H1 (cell line): ENCODE results near the gene CYTH1. TPM values are rescaled to one million over a fixed set of nuclear protein-coding genes. Genes with fewer than 3 reads are reported as not detected.

Experiments used
- CTCF ChIA-PET: fragments of 300-600 bp; sonication (Branson Sonifier 250); formaldehyde crosslinking; loops from one replicate; lab custom pipeline; 2021; ENCODE audit not compliant: partially characterized antibody; lab: Charles Lee
- POLR2A ChIA-PET: fragments of 300-600 bp; sonication (Branson Sonifier 250); formaldehyde crosslinking; loops from one replicate; lab custom pipeline; 2021; ENCODE audit warnings: inconsistent platforms; ENCODE audit not compliant: partially characterized antibody; lab: Charles Lee
- DNase-seq, 2 experiments: peaks; one replicate each; pipeline versions ENCODE4 v3.0.0 to v3.0.0-alpha.2; 2010 to 2022; ENCODE audit warnings: low spot score in 2 of 2, low read depth in 1 of 2, mixed read lengths in 1 of 2
- FAIRE-seq: peaks from 2 replicates; lab custom pipeline; 2011; peaks lifted over from hg19 to GRCh38; lab: Jason Lieb, UNC
- H2AFZ ChIP-seq: 2 replicates; pipeline ENCODE4 v1.8.1; 2012; ENCODE audit warnings: low read length, inconsistent platforms
- H2AK5ac ChIP-seq: 2 replicates; pipeline ENCODE4 v1.6.1; 2013; ENCODE audit warnings: low read depth, low read length
- H2BK120ac ChIP-seq: replicated peaks from 2 replicates; pipeline ENCODE3; 2013; ENCODE audit warnings: low read depth, low read length, inconsistent platforms
- H2BK12ac ChIP-seq: 2 replicates; pipeline ENCODE4 v1.6.1; 2013; ENCODE audit warnings: low read depth, low read length
- H2BK15ac ChIP-seq: 2 replicates; pipeline ENCODE4 v1.6.1; 2013; ENCODE audit warnings: low read length
- H2BK20ac ChIP-seq: 2 replicates; pipeline ENCODE4 v1.6.1; 2013; ENCODE audit warnings: low read length
- H2BK5ac ChIP-seq: 2 replicates; pipeline ENCODE4 v1.6.1; 2013; ENCODE audit warnings: low read depth, low read length
- H3K14ac ChIP-seq: 2 replicates; pipeline ENCODE4 v1.6.1; 2013; ENCODE audit warnings: inconsistent platforms; ENCODE audit not compliant: insufficient read length
- H3K18ac ChIP-seq: 2 replicates; pipeline ENCODE4 v1.6.1; 2013; ENCODE audit warnings: low read length; ENCODE audit errors: extremely low read depth
- H3K23ac ChIP-seq: 2 replicates; pipeline ENCODE4 v1.6.1; 2013; ENCODE audit warnings: inconsistent platforms; ENCODE audit not compliant: insufficient read length
- H3K23me2 ChIP-seq: 2 replicates; pipeline ENCODE4 v1.6.1; 2013; ENCODE audit warnings: low read depth, low read length
- H3K27ac ChIP-seq: 2 replicates; pipeline ENCODE4 v1.6.1; 2011; ENCODE audit warnings: low read depth, low read length, inconsistent platforms
- H3K27me3 ChIP-seq, 4 experiments: replicated peaks in 1 of 4; 1 replicate in 1 of 4; 2 replicates in 3 of 4; pipeline versions ENCODE4 v1.6.1 to v1.8.1; 2011 to 2013; ENCODE audit warnings: low read length in 3 of 4, mild to moderate bottlenecking in 3 of 4, inconsistent platforms in 2 of 4, mixed read lengths in 2 of 4, moderate library complexity in 1 of 4; ENCODE audit not compliant: control insufficient read depth in 3 of 4, insufficient read depth in 3 of 4; ENCODE audit errors: extremely low read depth in 1 of 4
- H3K36me3 ChIP-seq, 4 experiments: 2 replicates each; pipeline versions ENCODE4 v1.6.1 to v1.8.1; 2011 to 2013; ENCODE audit warnings: mild to moderate bottlenecking in 4 of 4, low read length in 3 of 4, moderate library complexity in 2 of 4, control low read depth in 1 of 4, inconsistent platforms in 1 of 4; ENCODE audit not compliant: insufficient read depth in 4 of 4, control insufficient read depth in 2 of 4
- H3K4ac ChIP-seq: replicated peaks from 2 replicates; pipeline ENCODE3; 2013; ENCODE audit warnings: low read length, low read depth, mixed read lengths, inconsistent platforms; ENCODE audit not compliant: insufficient read length
- H3K4me1 ChIP-seq, 4 experiments: replicated peaks in 1 of 4; 1 replicate in 1 of 4; 2 replicates in 3 of 4; pipeline versions ENCODE4 v1.6.1 to v1.8.1; 2011 to 2013; ENCODE audit warnings: low read length in 3 of 4, inconsistent platforms in 2 of 4, mixed read lengths in 1 of 4; ENCODE audit not compliant: insufficient read depth in 4 of 4, control insufficient read depth in 3 of 4
- H3K4me2 ChIP-seq, 2 experiments: 2 replicates each; pipeline versions ENCODE4 v1.6.1 to v1.8.1; 2011 to 2013; ENCODE audit warnings: low read depth in 2 of 2, low read length in 2 of 2, control low read depth in 1 of 2, inconsistent platforms in 1 of 2, mild to moderate bottlenecking in 1 of 2; ENCODE audit not compliant: insufficient read depth in 1 of 2
- H3K4me3 ChIP-seq, 4 experiments: fragments of 200-600, 300-600 bp in 1 of 4; sonication (generic), shearing (Covaris generic), sonication (Bioruptor Twin) in 1 of 4; 2 replicates each; pipeline versions ENCODE4 v1.5.1 to v1.8.1; 2011 to 2016; ENCODE audit warnings: low read length in 4 of 4, low read depth in 3 of 4, control low read depth in 2 of 4, inconsistent platforms in 2 of 4, mild to moderate bottlenecking in 2 of 4, mixed read lengths in 1 of 4, moderate library complexity in 1 of 4; ENCODE audit not compliant: insufficient read depth in 2 of 4; ENCODE audit errors: extremely low read depth in 1 of 4
- H3K56ac ChIP-seq: replicated peaks from 2 replicates; pipeline ENCODE3; 2013; ENCODE audit warnings: low read depth, mild to moderate bottlenecking, mixed read lengths, low read length, inconsistent platforms; ENCODE audit not compliant: insufficient read length
- H3K79me1 ChIP-seq: 2 replicates; pipeline ENCODE4 v1.6.1; 2013; ENCODE audit warnings: low read depth, low read length, control low read depth
- H3K79me2 ChIP-seq, 2 experiments: 2 replicates each; pipeline versions ENCODE4 v1.6.1 to v1.8.1; 2012 to 2013; ENCODE audit warnings: low read length in 2 of 2, mild to moderate bottlenecking in 2 of 2, inconsistent platforms in 1 of 2; ENCODE audit not compliant: insufficient read depth in 2 of 2, control insufficient read depth in 1 of 2
- H3K9ac ChIP-seq, 4 experiments: replicated peaks in 1 of 4; 1 replicate in 1 of 4; 2 replicates in 3 of 4; pipeline versions ENCODE4 v1.6.1 to v1.8.1; 2011 to 2013; ENCODE audit warnings: low read depth in 3 of 4, low read length in 3 of 4, control low read depth in 2 of 4, mild to moderate bottlenecking in 2 of 4, moderate library complexity in 2 of 4, inconsistent platforms in 1 of 4; ENCODE audit errors: extremely low read depth in 1 of 4
- H3K9me3 ChIP-seq, 2 experiments: 2 replicates each; pipeline versions ENCODE4 v1.6.1 to v1.8.1; 2012 to 2013; ENCODE audit warnings: mild to moderate bottlenecking in 2 of 2, moderate library complexity in 2 of 2, control low read depth in 1 of 2, inconsistent platforms in 1 of 2, low read depth in 1 of 2, low read length in 1 of 2, mixed read lengths in 1 of 2; ENCODE audit not compliant: insufficient read depth in 2 of 2
- H4K20me1 ChIP-seq, 2 experiments: replicated peaks in 1 of 2; 2 replicates each; pipeline versions ENCODE3 to v1.8.1; 2011 to 2013; ENCODE audit warnings: inconsistent platforms in 2 of 2, low read length in 2 of 2, mild to moderate bottlenecking in 1 of 2; ENCODE audit not compliant: insufficient read depth in 2 of 2, control insufficient read depth in 1 of 2
- H4K5ac ChIP-seq: 2 replicates; pipeline ENCODE4 v1.6.1; 2013; ENCODE audit warnings: low read length, low read depth, mixed read lengths, inconsistent platforms; ENCODE audit not compliant: insufficient read length
- H4K8ac ChIP-seq: 2 replicates; pipeline ENCODE4 v1.8.0; 2013; ENCODE audit warnings: mild to moderate bottlenecking, moderate library complexity, low read length, inconsistent platforms; ENCODE audit not compliant: insufficient read depth; ENCODE audit errors: extremely low read depth
- H4K91ac ChIP-seq: replicated peaks from 2 replicates; pipeline ENCODE3; 2013; ENCODE audit warnings: low read length, mixed read lengths, inconsistent platforms; ENCODE audit not compliant: insufficient read length
- EP300 ChIP-seq, 2 experiments: IDR thresholded peaks; 1 replicate in 1 of 2; 2 replicates in 1 of 2; pipeline ENCODE4 v1.6.1; 2011 to 2012; ENCODE audit warnings: low read depth in 2 of 2, low read length in 2 of 2, mild to moderate bottlenecking in 2 of 2, borderline replicate concordance in 1 of 2, inconsistent platforms in 1 of 2, moderate library complexity in 1 of 2
- TBP ChIP-seq: IDR thresholded peaks from 2 replicates; pipeline ENCODE4 v1.6.1; 2011; ENCODE audit warnings: low read depth, low read length, improper control_type of control experiment
- WGBS, 2 experiments: shearing (Covaris generic) in 1 of 2; methylation state at CpG; one replicate each; pipeline versions ENCODE4 v1.1.6 to v1.1.7; 2013 to 2015; ENCODE audit warnings: low lambda C conversion rate in 2 of 2, mixed read lengths in 2 of 2, inconsistent platforms in 1 of 2, low coverage in 1 of 2, missing lambda C conversion rate in 1 of 2; ENCODE audit not compliant: insufficient replicate concordance in 2 of 2, insufficient coverage in 1 of 2, insufficient read length in 1 of 2; ENCODE audit errors: extremely low coverage in 1 of 2, missing lambda C conversion rate in 1 of 2; 5-methylcytosine and 5-hydroxymethylcytosine counted together
- polyA plus RNA-seq, 7 experiments: library from polyadenylated mRNA; depleted of rRNA in 3 of 7; stranded (reverse) in 5 of 7; unstranded in 2 of 7; fragments of >200 nt in 5 of 7; fragments of 200-250 nt in 2 of 7; gene quantifications; 1 replicate in 5 of 7; 2 replicates in 1 of 7; 4 replicates in 1 of 7; pipeline versions ENCODE4 v1.2.1 to v1.2.3, GENCODE V29; 2011 to 2013; ENCODE audit warnings: missing spikeins in 2 of 7, mixed read lengths in 2 of 7
- total RNA-seq: library from RNA; stranded (reverse); fragmentation: NEBNext Ultra II Directional; extraction: Animal tissue kit (Norgen Biotek cat#: 25700); gene quantifications from 2 replicates; pipeline ENCODE4 v1.2.1, GENCODE V29; 2021

The CYTH1 gene
- total and polyA plus RNA-seq, 2 of the 8 experiments (the other 6 are each of a cell fraction or from before 2014, with no cell fraction given) = 12.8 to 14.8 TPM

GRCh38 chr17:78761789-78762406 lies 20.2 kb downstream of the CYTH1 start:
- peaks cover 0 to 6% (median 3%) of the 10 kb centered on the region in 4 experiments; a peak in 5 of 7 replicates for H3K4me1 ChIP-seq
- no peak overlapping the region for H3K4ac ChIP-seq
- H3K27me3 ChIP-seq = no peaks in the 10 kb centered on the region
- no peak overlapping the region for H2BK5ac ChIP-seq
- no peak for DNase-seq
- no peak overlapping the region for H4K91ac ChIP-seq
- H2AK5ac ChIP-seq = no peak overlapping the region
- no peak overlapping the region for H3K56ac ChIP-seq
- H2BK12ac ChIP-seq = no peak overlapping the region
- no peak overlapping the region for H3K23ac ChIP-seq
- FAIRE-seq = no peak
- H3K27ac ChIP-seq = no peak overlapping the region
- no peak overlapping the region for H2AFZ ChIP-seq
- CTCF ChIA-PET = no interaction called here
- H3K4me2 ChIP-seq = no peak overlapping the region
- no peak overlapping the region for H2BK20ac ChIP-seq
- no peak overlapping the region for H2BK15ac ChIP-seq
- H3K18ac ChIP-seq = no peak overlapping the region
- H3K79me1 ChIP-seq = peaks cover 6% of the 10 kb centered on the region
- no peaks in the 10 kb centered on the region for H3K23me2 ChIP-seq
- POLR2A ChIA-PET = no interaction called here
- no peak overlapping the region for H3K4me3 ChIP-seq
- H3K79me2 ChIP-seq = peaks cover 0 to 4% of the 10 kb centered on the region in 2 experiments; a peak in 2 of 4 replicates
- no peak overlapping the region for H3K9ac ChIP-seq
- peaks cover 0 to 3% of the 10 kb centered on the region in 2 experiments for H4K20me1 ChIP-seq
- H3K36me3 ChIP-seq = no peaks in the 10 kb centered on the region
- no peak overlapping the region for H2BK120ac ChIP-seq
- TF ChIP-seq EP300 (IDR thresholded peaks at IDR 0.05; ENCODE audit: borderline replicate concordance in 1 of 2, low read depth in 2 of 2, low read length in 2 of 2) = no peak
- TF ChIP-seq TBP = no peak
- 81% methylated on average over 5 of the region's 5 CpGs; no CpG with 5 or more reads in 1 of the 2 experiments for WGBS, 2 experiments
- no peaks in the 10 kb centered on the region; a peak in 1 of 4 replicates for H3K9me3 ChIP-seq
- no peak overlapping the region for H4K8ac ChIP-seq
- no peak overlapping the region for H4K5ac ChIP-seq
- no peak overlapping the region for H3K14ac ChIP-seq
